ENCODE measurements around the gene KCNMA1. TPM values are rescaled to one million over a fixed set of nuclear protein-coding genes. Genes with fewer than 3 reads are reported as not detected.

KCNMA1 gene
- total and polyA plus RNA-seq, 8 donors: 2.8 to 21.1 (median 4.3) TPM

DNA sequence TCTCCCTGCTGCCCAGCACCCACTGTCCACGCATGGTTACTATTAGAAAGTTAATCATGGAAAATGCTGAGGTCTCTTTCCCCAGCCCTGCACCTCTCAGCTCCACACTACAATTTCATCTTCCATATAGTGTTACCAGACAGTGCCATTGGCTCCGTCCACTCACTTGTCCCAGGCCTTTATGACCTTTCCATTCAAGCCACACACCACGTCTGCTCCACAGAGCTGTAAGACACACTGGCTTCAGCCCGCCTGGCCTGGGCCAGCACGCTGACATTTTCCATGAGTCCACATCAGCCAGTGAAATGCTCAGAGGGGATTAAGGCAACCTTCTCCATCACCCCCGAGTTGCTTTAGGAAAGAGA lies 118.7 kb downstream of the KCNMA1 start:
- H3K27ac ChIP-seq: no peak overlapping the region
- DNase-seq: no peak
- H3K4me3 ChIP-seq: no peak overlapping the region
- intact Hi-C loops (cut with DNase I): no loop called here
- ATAC-seq: no peak
- no peaks in the 10 kb centered on the region for H3K4me1 ChIP-seq
- no peaks in the 10 kb centered on the region for H3K9me3 ChIP-seq
- no peaks in the 10 kb centered on the region for H3K36me3 ChIP-seq
- H3K27me3 ChIP-seq: no peaks in the 10 kb centered on the region
- no peak for TF ChIP-seq CTCF (IDR thresholded peaks at IDR 0.05)

GRCh38 chr10:77518241-77518909 lies 119.2 kb downstream of the KCNMA1 start:
- intact Hi-C loops (cut with DNase I): no loop called here
- TF ChIP-seq CTCF (IDR thresholded peaks at IDR 0.05): no peak
- Histone ChIP-seq H3K4me1 (no peaks in the 10 kb centered on the region), H3K27ac (no peak overlapping the region), H3K36me3 (no peaks in the 10 kb centered on the region), H3K4me3 (no peak overlapping the region), H3K27me3 (no peaks in the 10 kb centered on the region), H3K9me3 (no peaks in the 10 kb centered on the region)
- no peak for DNase-seq
- ATAC-seq: no peak

- intact Hi-C loops (cut with DNase I): no loop called here
- Histone ChIP-seq H3K27ac (no peak overlapping the region), H3K9me3 (no peaks in the 10 kb centered on the region), H3K4me3 (no peak overlapping the region), H3K27me3 (no peaks in the 10 kb centered on the region), H3K36me3 (no peaks in the 10 kb centered on the region), H3K4me1 (no peaks in the 10 kb centered on the region)
- TF ChIP-seq CTCF (IDR thresholded peaks at IDR 0.05): no peak
- DNase-seq: peak in 1 of 4 donors; percentile 65
- no peak for ATAC-seq
Observed at GRCh38 chr10:77516575-77516974, 121.0 kb downstream of the KCNMA1 start.

DNA sequence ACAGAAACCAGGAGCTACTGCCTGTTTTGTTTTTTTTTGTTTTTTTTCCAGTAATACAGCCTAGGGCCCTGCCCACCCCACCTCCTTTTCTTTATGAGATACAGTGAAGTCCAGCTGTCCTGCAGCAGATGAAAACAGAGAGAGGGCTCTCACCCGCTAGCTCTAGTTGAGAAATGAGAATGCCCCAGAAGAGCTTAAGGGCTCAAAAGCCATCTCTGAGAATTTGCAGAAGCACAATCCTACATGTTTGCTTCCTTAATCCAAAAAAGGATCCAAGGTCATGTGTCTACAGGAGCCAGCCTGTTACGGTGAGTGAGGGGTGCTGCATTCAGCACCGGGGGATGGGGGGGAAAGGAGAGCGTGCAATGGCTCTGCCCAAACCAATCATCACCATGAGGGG lies 122.7 kb downstream of the KCNMA1 start:
- DNase-seq: no peak
- TF ChIP-seq CTCF (IDR thresholded peaks at IDR 0.05): no peak
- H3K36me3 ChIP-seq: no peaks in the 10 kb centered on the region
- intact Hi-C loops (cut with DNase I): no loop called here
- ATAC-seq: no peak
- no peak overlapping the region for H3K4me3 ChIP-seq
- no peaks in the 10 kb centered on the region for H3K9me3 ChIP-seq
- no peaks in the 10 kb centered on the region for H3K27me3 ChIP-seq
- H3K4me1 ChIP-seq: no peaks in the 10 kb centered on the region
- no peak overlapping the region for H3K27ac ChIP-seq

DNA sequence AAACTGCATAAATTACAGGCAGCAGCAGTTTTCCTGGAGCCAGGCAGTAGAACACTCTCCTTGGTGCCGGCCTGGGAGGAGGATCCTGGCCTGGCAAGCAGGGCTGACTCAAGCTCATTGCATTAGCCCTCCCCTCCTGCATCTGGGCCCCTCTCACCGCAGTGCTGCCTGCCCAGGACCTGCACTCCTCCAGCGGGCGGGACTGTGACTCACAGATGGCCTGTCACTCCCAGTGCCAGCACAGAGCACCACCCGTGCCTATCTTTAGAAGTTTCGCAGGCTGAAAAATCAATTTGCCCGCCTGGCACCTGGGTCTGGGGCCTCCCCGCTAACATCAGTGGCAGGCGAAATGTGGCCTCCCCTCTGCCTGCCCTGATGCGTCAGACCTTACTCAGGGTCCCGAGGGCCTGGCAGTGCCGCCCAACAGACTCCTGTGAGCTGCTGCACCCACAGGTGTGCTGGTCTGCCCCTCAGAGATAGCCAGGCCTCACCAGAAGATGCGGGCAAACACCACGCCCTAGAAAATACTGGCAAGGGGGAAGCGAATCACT lies 123.8 kb downstream of the KCNMA1 start:
- intact Hi-C loops (cut with DNase I): no loop called here
- ATAC-seq: peak; percentile 85
- no peak overlapping the region for H3K27ac ChIP-seq
- TF ChIP-seq CTCF (IDR thresholded peaks at IDR 0.05): no peak
- no peaks in the 10 kb centered on the region for H3K36me3 ChIP-seq
- no peaks in the 10 kb centered on the region for H3K27me3 ChIP-seq
- peak in 1 of 4 donors; percentile 45 for DNase-seq
- H3K4me1 ChIP-seq: no peaks in the 10 kb centered on the region
- H3K9me3 ChIP-seq: no peaks in the 10 kb centered on the region
- no peak overlapping the region for H3K4me3 ChIP-seq

Measured in left lung (tissue), 10 donors.